Adrenal gland (tissue), 12 donors: ENCODE data around the gene CNTNAP2. TPM values are rescaled to one million over a fixed set of nuclear protein-coding genes. Genes with fewer than 3 reads are reported as not detected.

Source experiments
- DNase-seq, 7 donors: peaks; one replicate each; pipeline ENCODE4 v3.0.0-alpha.2; 2019 to 2020
- H3K27ac ChIP-seq, 5 donors: fragments of 200-600 bp; sonication (generic) in 4 of 5; 1 replicate in 3 of 5; 2 replicates in 2 of 5; pipeline versions ENCODE4 v1.5.1 to v1.8.0; 2016 to 2020; ENCODE audit warnings: mild to moderate bottlenecking in 1 of 5
- H3K27me3 ChIP-seq: fragments of 200-600 bp; 2 replicates; pipeline ENCODE4 v1.8.0; 2021
- H3K36me3 ChIP-seq, 2 donors: fragments of 200-600 bp; replicated peaks in 1 of 2; 1 replicate in 1 of 2; 2 replicates in 1 of 2; pipeline versions ENCODE4 v1.5.1 to v1.8.0; 2018 to 2022
- H3K4me1 ChIP-seq, 2 donors: fragments of 200-600 bp; replicated peaks in 1 of 2; 1 replicate in 1 of 2; 2 replicates in 1 of 2; pipeline versions ENCODE4 v1.5.1 to v1.8.0; 2018 to 2021
- H3K4me3 ChIP-seq, 4 donors: fragments of 200-600 bp; sonication (generic) in 3 of 4; one replicate each; pipeline ENCODE4 v1.5.1; 2016 to 2018
- H3K9me3 ChIP-seq, 3 donors: fragments of 200-600 bp; sonication (generic) in 1 of 3; replicated peaks in 1 of 3; 1 replicate in 2 of 3; 2 replicates in 1 of 3; pipeline versions ENCODE4 v1.5.1 to v1.8.0; 2016 to 2021
- POLR2A ChIP-seq, 2 donors: fragments of 450-650 bp; IDR thresholded peaks; one replicate each; pipeline ENCODE4 v1.6.1; 2017; ENCODE audit warnings: antibody characterized with exemption in 2 of 2, mild to moderate bottlenecking in 2 of 2, moderate library complexity in 1 of 2
- WGBS, 4 donors: extraction: QIAGEN DNeasy Blood & Tissue Kit in 2 of 4; methylation state at CpG; one replicate each; pipeline versions ENCODE4 v1.1.5 to v1.1.7; 2013 to 2017; 5-methylcytosine and 5-hydroxymethylcytosine counted together
- intact Hi-C, 2 donors: fragments of 100-400 bp; cut with DNase I; formaldehyde crosslinking; loops; one replicate each; pipeline versions ENCODE4 v1.14.1 to v1.15.0; 2022 to 2023
- polyA plus RNA-seq, 3 donors: library from polyadenylated mRNA; stranded (reverse); fragments of 200-250 nt in 2 of 3; fragments of 350-450 nt in 1 of 3; fragmentation: Illumina TruSeq in 1 of 3; extraction: RNeasy Lipid Tissue Mini Kit (QIAGEN cat#74804) in 1 of 3; gene quantifications; one replicate each; pipeline ENCODE4 v1.2.3, GENCODE V29; 2013 to 2014
- total RNA-seq, 9 donors: library from RNA; depleted of rRNA in 4 of 9; stranded (reverse); fragments of >200 nt in 4 of 9; fragments of 120-200 nt in 1 of 9; fragmentation: NEBNext Ultra II Directional in 1 of 9; extraction: Animal tissue kit (Norgen Biotek cat#: 25700) in 1 of 9; gene quantifications; one replicate each; pipeline versions ENCODE4 v1.1.0 to v1.2.4, GENCODE V29; 2013 to 2023
- TF ChIP-seq, protein P1 (sequence below), 6 experiments: fragments of 450-650 bp in 4 of 6; fragments of 200-600 bp in 2 of 6; sonication (generic) in 1 of 6; IDR thresholded peaks; 1 replicate in 5 of 6; 2 replicates in 1 of 6; pipeline versions ENCODE4 v1.5.1 to v1.8.0; 2016 to 2021; ENCODE audit warnings: antibody characterized with exemption in 6 of 6, mild to moderate bottlenecking in 2 of 6, moderate library complexity in 1 of 6
- donor health status: healthy with polysubstance abuse.
- donor health status: Bipolar disorder and iron deficiency.
- donor health status: DM: yes; HTN: yes; CAD: no.
- donor health status: DM: no; HTN: no; CAD: no.
- donor health status: DM: no; HTN: no; CAD: no.
- donor health status: DM: yes; HTN: yes; CAD: no.

Gene CNTNAP2
- total and polyA plus RNA-seq, 12 donors, result 0.14 to 6.3 (median 1.8) TPM; not detected in 2

DNA sequence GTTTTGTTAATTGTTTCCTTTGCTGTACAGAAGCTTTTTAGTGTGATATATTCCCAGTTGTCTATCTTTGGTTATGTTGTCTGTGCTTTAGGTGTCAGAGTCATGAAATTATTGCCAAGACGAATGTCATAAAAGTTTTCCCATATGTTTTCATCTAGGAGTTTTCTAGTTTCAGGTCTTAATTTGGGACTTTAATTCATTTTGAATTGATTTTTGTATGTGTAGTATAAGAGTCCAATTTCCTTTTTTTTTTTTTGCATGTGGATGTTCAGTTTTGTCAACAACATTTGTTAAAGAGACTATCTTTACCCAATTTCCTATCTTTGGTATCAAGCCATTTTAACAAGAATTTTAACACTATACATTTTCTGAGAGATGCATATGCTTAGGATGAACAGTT lies 432.2 kb downstream of the CNTNAP2 start:
- Histone ChIP-seq H3K4me1 (no peaks in the 10 kb centered on the region), H3K4me3 (no peak overlapping the region), H3K36me3 (no peaks in the 10 kb centered on the region), H3K9me3 (no peaks in the 10 kb centered on the region), H3K27ac (no peak overlapping the region), H3K27me3 (no peaks in the 10 kb centered on the region)
- intact Hi-C loops, result no loop called here
- TF ChIP-seq POLR2A (IDR thresholded peaks at IDR 0.05), result no peak
- TF ChIP-seq, protein P1, sequence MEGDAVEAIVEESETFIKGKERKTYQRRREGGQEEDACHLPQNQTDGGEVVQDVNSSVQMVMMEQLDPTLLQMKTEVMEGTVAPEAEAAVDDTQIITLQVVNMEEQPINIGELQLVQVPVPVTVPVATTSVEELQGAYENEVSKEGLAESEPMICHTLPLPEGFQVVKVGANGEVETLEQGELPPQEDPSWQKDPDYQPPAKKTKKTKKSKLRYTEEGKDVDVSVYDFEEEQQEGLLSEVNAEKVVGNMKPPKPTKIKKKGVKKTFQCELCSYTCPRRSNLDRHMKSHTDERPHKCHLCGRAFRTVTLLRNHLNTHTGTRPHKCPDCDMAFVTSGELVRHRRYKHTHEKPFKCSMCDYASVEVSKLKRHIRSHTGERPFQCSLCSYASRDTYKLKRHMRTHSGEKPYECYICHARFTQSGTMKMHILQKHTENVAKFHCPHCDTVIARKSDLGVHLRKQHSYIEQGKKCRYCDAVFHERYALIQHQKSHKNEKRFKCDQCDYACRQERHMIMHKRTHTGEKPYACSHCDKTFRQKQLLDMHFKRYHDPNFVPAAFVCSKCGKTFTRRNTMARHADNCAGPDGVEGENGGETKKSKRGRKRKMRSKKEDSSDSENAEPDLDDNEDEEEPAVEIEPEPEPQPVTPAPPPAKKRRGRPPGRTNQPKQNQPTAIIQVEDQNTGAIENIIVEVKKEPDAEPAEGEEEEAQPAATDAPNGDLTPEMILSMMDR (IDR thresholded peaks at IDR 0.05), result no peak
- DNase-seq, result no peak
- WGBS, 4 donors, result 47 to 74% (median 66%) methylated on average over 1 of the region's 1 CpG

DNA sequence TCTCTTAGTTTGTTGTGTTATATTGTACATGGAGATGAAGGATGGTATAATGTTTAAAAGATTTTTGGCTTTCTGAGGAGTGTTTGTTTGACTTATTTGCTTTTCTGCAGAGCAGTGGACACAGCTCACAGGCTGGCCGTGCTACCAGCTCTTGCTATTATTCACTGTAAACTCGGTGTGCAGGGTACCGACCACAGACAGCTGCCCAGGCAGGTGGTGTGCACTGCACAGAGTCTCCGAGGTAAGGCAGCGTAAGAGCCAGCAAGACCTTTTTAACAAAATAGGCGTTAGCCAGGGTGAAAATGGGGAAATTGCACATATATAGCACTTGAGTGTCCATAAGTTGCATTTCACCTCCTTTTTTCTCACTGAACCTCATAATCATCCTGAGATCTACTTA lies 438.0 kb downstream of the CNTNAP2 start:
- TF ChIP-seq, protein P1 (IDR thresholded peaks at IDR 0.05), result no peak
- TF ChIP-seq POLR2A (IDR thresholded peaks at IDR 0.05), result no peak
- intact Hi-C loops, result no loop called here
- Histone ChIP-seq H3K4me3 (no peak overlapping the region), H3K36me3 (no peaks in the 10 kb centered on the region), H3K27ac (no peak overlapping the region), H3K27me3 (no peaks in the 10 kb centered on the region), H3K4me1 (no peaks in the 10 kb centered on the region), H3K9me3 (no peaks in the 10 kb centered on the region)
- DNase-seq, result no peak
- 65 to 84% (median 78%) methylated on average over 6 of the region's 6 CpGs for WGBS, 4 donors

DNA sequence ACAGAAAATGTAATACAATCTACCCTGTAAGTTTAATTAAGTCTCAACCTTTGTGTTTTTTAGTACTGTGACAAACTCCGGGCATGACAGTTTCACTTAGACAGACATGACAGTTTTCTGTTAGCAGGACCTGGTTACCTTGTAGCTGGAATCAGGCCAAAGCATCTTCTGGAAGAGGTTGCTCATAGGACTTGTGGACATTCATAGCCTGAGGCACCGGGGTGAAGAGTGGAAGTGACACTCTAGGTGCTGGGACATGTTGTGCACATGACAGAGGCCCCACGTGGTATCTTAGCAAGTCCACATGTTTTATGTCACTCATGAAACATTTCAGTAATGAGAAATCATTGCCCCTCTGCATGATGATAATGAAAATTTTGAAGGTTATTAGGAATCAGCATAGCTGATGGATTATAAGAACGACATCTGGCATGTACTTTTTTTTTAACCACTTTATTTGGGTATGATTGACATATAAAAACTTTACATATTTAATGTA lies 441.4 kb downstream of the CNTNAP2 start:
- no peaks in the 10 kb centered on the region for H3K9me3 ChIP-seq
- no peak overlapping the region for H3K4me3 ChIP-seq
- TF ChIP-seq, protein P1 (IDR thresholded peaks at IDR 0.05), result no peak
- TF ChIP-seq POLR2A (IDR thresholded peaks at IDR 0.05), result no peak
- no peaks in the 10 kb centered on the region for H3K27me3 ChIP-seq
- peak in 3 of 7 donors; percentile 19 to 91 (median 20) for DNase-seq
- intact Hi-C loops, result no loop called here
- no peaks in the 10 kb centered on the region for H3K4me1 ChIP-seq
- 69 to 78% (median 75%) methylated on average over 4 of the region's 4 CpGs for WGBS, 4 donors
- H3K27ac ChIP-seq, result no peak overlapping the region
- H3K36me3 ChIP-seq, result no peaks in the 10 kb centered on the region

DNA sequence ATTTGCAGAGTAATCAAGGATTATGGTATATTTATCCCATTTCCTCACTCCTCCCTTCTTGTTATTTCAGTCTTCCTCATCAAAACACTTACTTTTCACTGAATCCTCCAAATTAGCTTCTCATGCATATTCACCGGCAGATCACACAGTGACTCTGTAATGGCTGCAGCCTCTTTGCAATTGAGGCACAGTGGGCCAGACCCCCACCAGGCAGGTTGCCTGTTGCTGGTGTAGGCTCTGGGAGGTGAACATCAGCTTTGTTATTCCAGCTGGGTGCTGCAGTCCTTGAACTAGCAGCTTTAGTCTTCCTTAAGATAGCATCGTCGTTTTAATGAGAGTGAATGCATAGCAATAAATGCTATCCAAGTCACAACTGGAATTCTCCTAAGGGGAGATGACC lies 449.3 kb downstream of the CNTNAP2 start:
- Histone ChIP-seq H3K9me3 (no peaks in the 10 kb centered on the region), H3K4me1 (no peaks in the 10 kb centered on the region), H3K27ac (no peak overlapping the region), H3K27me3 (no peaks in the 10 kb centered on the region), H3K36me3 (no peaks in the 10 kb centered on the region), H3K4me3 (no peak overlapping the region)
- intact Hi-C loops, result no loop called here
- 53 to 65% (median 59%) methylated on average over 3 of the region's 3 CpGs for WGBS, 4 donors
- TF ChIP-seq POLR2A (IDR thresholded peaks at IDR 0.05), result no peak
- TF ChIP-seq, protein P1 (IDR thresholded peaks at IDR 0.05), result no peak
- no peak for DNase-seq
